Caki2 (cell line): Measurements from ENCODE around the gene OR2G3. TPM values are rescaled to one million over a fixed set of nuclear protein-coding genes. Genes with fewer than 3 reads are reported as not detected.

Experiments
- DNase-seq: peaks from one replicate; pipeline ENCODE4 v3.0.0-alpha.2; 2015; ENCODE audit warnings: low read depth
- in situ Hi-C: cut with HindIII; loops from 2 replicates; pipeline ENCODE4 v1.10.0; 2016; ENCODE audit warnings: low sequenced_read_pairs, low pct_unique_long_range_greater_than_20kb, mixed read lengths
- total RNA-seq: library from RNA; depleted of rRNA; stranded (reverse); fragments of >200 nt; shearing (Covaris generic); gene quantifications from 2 replicates; pipeline ENCODE4 v1.2.3, GENCODE V29; 2014; ENCODE audit warnings: low replicate concordance; rRNA removed

Gene OR2G3
- total RNA-seq, result not detected in 2 replicates

GRCh38 chr1:247605286-247605685 lies at the start of gene OR2G3:
OR2G3 (plus strand) TSS chr1:247605586; CDS start chr1:247605586, 0 bp downstream.
- in situ Hi-C loops, result no loop called here
- DNase-seq, result no peak

GRCh38 chr1:247557926-247558674 lies 47.3 kb upstream of the OR2G3 start:
- in situ Hi-C loops, result no loop called here
- no peak for DNase-seq

DNA sequence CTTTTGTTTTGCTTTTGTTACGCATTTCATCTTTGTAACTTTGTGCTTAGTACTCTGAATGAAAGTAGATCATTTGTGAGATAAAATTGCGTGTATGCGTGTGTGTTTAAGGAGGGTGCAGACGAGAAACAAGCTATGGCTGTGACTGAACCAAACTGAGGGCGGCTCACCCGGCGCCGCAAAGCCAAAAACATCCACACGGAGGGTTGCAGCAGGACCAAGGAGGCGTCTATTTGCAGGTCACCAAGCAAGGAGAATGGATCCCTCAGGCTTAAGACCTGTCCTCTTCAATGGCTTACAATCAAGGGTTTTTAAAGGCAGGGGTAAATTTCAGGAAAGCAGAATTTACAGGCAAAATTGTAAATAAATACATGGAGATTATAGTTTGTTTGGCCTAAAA lies 43.7 kb upstream of the OR2G3 start:
- in situ Hi-C loops, result no loop called here
- DNase-seq, result no peak

DNA sequence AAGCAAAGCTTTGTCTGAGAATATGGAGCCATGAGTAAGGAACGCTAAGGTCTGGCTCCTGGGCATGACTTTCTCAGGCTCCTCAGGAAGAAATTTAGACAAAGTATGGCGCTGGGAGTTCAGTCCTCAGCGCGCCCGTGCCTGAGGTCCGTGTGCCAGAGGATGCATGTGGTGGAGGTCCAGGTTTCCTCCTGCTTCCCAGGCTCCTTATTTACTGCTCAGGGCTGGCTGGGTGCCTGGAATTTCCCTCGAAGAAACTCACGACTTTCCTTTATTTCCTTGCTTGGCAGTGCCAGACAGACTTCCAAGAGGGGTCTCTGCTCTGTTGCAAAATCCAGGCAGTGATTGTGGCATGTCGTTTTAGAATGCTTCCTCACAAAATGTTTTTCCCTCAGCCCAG lies 43.2 kb upstream of the OR2G3 start:
- DNase-seq, result no peak

DNA sequence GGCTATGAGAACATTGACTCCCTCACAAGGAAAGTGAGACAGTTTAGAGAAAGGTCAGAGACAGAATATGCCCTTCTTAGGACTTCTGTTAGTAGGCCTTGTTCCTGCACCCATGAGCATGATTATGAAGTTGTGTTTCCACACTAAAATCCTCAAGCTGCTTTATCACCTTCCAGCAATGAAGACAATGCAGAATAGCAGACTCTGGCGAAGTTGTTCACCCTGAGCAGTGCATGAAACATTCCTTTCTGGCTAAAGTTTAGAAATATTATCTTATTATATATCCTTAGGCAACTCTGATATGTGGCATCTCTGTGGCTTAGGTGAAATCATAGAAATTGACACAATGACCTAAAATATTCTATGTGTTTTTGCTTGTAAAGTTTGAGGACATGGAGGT lies 31.1 kb upstream of the OR2G3 start:
- DNase-seq, result no peak
- in situ Hi-C loops, result no loop called here

More for the DNA sequence above, 43.2 kb upstream of the OR2G3 start:
- in situ Hi-C loops, result no loop called here

- in situ Hi-C loops, result no loop called here
- DNase-seq, result no peak
Measured at GRCh38 chr1:247574664-247575063, 30.7 kb upstream of the OR2G3 start.

DNA sequence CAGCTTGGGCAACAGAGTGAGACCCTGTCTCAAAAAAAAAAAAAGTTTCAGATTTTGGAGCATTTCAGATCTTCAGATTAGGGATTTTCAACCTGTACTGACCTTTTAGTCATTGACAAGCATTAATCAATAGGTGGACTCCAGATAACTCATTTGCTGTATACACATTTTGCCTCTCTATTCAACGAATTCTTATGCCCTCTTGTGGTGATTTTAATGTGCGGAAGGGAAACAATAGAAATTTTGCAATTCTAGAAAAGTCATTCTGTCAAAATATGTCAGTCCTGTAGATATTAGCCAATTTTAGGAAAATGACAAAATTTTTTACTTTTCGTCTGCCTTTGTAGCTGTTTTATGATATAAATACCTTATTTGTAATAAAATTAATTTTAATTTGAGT lies 28.9 kb upstream of the OR2G3 start:
- in situ Hi-C loops, result no loop called here
- DNase-seq, result no peak

GRCh38 chr1:247578946-247579460 lies 26.4 kb upstream of the OR2G3 start:
- in situ Hi-C loops, result no loop called here
- DNase-seq, result no peak

DNA sequence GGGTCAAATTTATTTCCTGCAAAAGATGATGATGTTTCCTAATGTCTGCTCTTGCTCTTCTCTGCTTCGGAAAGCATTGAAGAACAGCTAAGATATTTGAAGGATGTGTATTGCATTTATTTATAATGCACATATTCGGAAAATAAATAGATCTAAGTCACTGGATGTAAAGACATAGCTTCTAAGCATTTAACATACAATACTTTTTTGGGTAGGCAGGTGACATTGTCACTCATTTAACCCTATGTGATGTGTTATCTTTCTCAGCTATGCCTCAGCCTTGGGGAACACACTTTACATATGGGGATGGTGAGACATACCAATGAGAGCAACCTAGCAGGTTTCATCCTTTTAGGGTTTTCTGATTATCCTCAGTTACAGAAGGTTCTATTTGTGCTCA lies 17.3 kb upstream of the OR2G3 start, which contains the start of gene OR2G2:
Gene OR2G2, plus strand, starts transcription at position 301 of the 400 bp plus-strand sequence. Its CDS starts 0 bp downstream, at position 301.
- no peak for DNase-seq
- in situ Hi-C loops, result no loop called here

DNA sequence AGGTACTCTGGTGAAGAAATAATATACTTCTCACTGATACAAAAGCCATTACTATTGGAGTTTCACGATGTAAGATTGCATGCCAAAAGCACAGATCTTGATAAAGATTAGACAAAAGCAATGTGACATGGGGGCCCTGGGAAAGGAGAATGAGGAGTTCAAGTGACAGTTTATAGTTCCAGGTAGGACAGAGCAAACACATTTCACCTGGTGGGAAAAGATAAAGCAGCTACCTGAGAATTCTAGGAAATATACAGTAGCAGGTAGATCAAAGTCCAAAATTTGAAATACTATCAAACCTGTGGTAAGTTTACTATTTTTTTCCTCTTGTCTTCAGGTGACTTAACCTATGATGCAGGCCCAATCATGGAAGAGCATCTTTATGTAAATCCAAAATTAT lies 8.0 kb downstream of the OR2G3 start:
- in situ Hi-C loops, result no loop called here
- no peak for DNase-seq

- DNase-seq, result no peak
- in situ Hi-C loops, result no loop called here
Measured at GRCh38 chr1:247614625-247615024, 9.2 kb downstream of the OR2G3 start.

GRCh38 chr1:247627951-247628350 lies 22.6 kb downstream of the OR2G3 start:
- DNase-seq, result no peak
- in situ Hi-C loops, result no loop called here

GRCh38 chr1:247638011-247638410 lies 32.6 kb downstream of the OR2G3 start:
- in situ Hi-C loops, result no loop called here
- DNase-seq, result no peak

GRCh38 chr1:247638781-247639180 lies 33.4 kb downstream of the OR2G3 start:
- no peak for DNase-seq
- in situ Hi-C loops, result no loop called here

GRCh38 chr1:247639381-247639981 lies 34.1 kb downstream of the OR2G3 start:
- DNase-seq, result no peak
- in situ Hi-C loops, result no loop called here

DNA sequence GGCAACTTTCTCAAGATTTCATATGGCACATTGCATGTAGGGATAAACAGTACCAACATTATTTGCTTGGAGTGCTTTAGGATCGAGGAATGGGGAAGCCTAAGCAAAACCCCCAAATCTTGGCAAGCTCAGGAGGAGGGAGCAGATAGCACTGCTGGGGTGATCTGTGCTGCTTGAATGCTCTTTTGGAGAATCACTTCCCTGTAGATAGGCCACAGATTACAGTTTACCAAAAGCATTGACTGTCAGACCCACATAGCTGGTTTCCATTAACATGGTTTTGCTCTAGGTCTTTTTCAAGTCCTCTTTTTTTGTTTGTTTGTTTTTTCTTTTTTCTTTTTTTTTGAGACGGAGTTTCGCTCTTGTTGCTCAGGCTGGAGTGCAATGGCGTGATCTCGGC lies 37.4 kb downstream of the OR2G3 start:
- in situ Hi-C loops, result no loop called here
- DNase-seq, result no peak

DNA sequence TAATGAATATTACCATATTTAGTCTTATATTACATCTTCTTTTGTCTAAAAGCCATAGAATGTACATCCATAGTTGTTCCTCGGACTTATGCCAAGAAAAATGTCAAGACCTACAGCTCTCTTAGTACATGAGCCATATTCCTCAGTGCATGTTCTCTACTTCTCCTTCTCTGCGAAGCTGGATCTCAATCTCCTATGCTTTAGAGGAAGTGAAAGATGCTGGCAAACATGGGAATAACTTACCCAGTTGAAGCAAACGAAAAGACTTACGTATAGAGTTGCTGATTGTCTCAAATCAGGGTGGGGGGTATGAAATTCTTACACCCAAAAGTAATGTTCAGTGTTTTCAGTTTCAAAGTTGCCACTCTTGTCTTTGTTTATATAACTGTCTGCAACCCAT lies 41.5 kb downstream of the OR2G3 start:
- no peak for DNase-seq
- in situ Hi-C loops, result no loop called here

DNA sequence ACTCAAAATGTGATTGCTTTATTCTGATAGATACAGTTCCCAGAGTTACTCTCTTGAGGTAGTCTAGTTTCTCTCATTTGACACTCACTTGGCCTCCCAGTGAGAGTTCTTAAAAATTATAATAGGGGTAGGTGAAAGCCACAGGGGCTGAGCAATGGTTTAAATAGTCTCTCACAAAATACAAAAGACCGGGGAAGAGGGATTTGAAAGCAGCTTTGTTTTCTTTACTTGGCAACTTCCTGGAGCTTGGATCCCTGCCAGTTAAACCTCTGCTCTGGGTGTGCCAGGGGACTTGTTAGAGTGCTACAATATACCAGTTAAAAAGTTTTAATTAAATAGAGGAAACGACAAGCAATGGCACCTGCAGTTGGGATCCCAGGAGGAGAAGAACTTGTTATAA lies 42.5 kb downstream of the OR2G3 start:
- DNase-seq, result no peak
- in situ Hi-C loops, result no loop called here

- DNase-seq, result no peak
Measured at GRCh38 chr1:247653040-247653439, 47.7 kb downstream of the OR2G3 start.

More at GRCh38 chr1:247653040-247653439, 47.7 kb downstream of the OR2G3 start:
- in situ Hi-C loops, result no loop called here
